ENCODE data around the gene ETV7. TPM values are rescaled to one million over a fixed set of nuclear protein-coding genes. Genes with fewer than 3 reads are reported as not detected.

Gene ETV7
- total RNA-seq, 6 experiments from 2014 or later: 0.20 to 0.32 (median 0.24) TPM; not detected in 2

- no peak for TF ChIP-seq CTCF (IDR thresholded peaks at IDR 0.05)
- Mint-ChIP-seq H3K27me3 (ENCODE audit: insufficient read depth) (peaks cover 1% of the 10 kb centered on the region), H3K27ac (no peak overlapping the region), H3K9me3 (no peaks in the 10 kb centered on the region), H3K36me3 (ENCODE audit: low read depth) (0 out of 2 replicates have a peak, but pooled peaks cover 5% of the 10 kb centered on the region), H3K4me1 (ENCODE audit: low read depth) (peaks cover 32% of the 10 kb centered on the region), H3K4me3 (no peak overlapping the region)
- DNase-seq: no peak
Measured at GRCh38 chr6:36349240-36349639, 38.2 kb downstream of the ETV7 start.

GRCh38 chr6:36347621-36348020 lies 39.8 kb downstream of the ETV7 start:
- H3K27me3 Mint-ChIP-seq (ENCODE audit: insufficient read depth): no peaks in the 10 kb centered on the region; the same call in 1 of the 2 replicates
- H3K36me3 Mint-ChIP-seq (ENCODE audit: low read depth): 0 out of 2 replicates have a peak, but pooled peaks cover under 1% of the 10 kb centered on the region
- peaks cover 20% of the 10 kb centered on the region for H3K4me1 Mint-ChIP-seq (ENCODE audit: low read depth)
- H3K9me3 Mint-ChIP-seq: no peaks in the 10 kb centered on the region
- H3K27ac Mint-ChIP-seq: no peak overlapping the region
- DNase-seq: no peak
- H3K4me3 Mint-ChIP-seq: no peak overlapping the region
- no peak for TF ChIP-seq CTCF (IDR thresholded peaks at IDR 0.05)

- no peaks in the 10 kb centered on the region for H3K36me3 Mint-ChIP-seq (ENCODE audit: low read depth)
- no peak overlapping the region for H3K4me3 Mint-ChIP-seq
- no peak overlapping the region for H3K27ac Mint-ChIP-seq
- DNase-seq: no peak
- no peak for TF ChIP-seq CTCF (IDR thresholded peaks at IDR 0.05)
- peaks cover 18% of the 10 kb centered on the region for H3K4me1 Mint-ChIP-seq (ENCODE audit: low read depth)
- H3K9me3 Mint-ChIP-seq: no peaks in the 10 kb centered on the region
- H3K27me3 Mint-ChIP-seq (ENCODE audit: insufficient read depth): peaks cover 5% of the 10 kb centered on the region
Measured at GRCh38 chr6:36346486-36347273, 40.8 kb downstream of the ETV7 start.

- Mint-ChIP-seq H3K36me3 (ENCODE audit: low read depth) (no peaks in the 10 kb centered on the region), H3K4me3 (no peak overlapping the region), H3K9me3 (no peaks in the 10 kb centered on the region), H3K27ac (no peak overlapping the region), H3K4me1 (ENCODE audit: low read depth) (peaks cover 13% of the 10 kb centered on the region), H3K27me3 (ENCODE audit: insufficient read depth) (peaks cover 8% of the 10 kb centered on the region)
- no peak for TF ChIP-seq CTCF (IDR thresholded peaks at IDR 0.05)
- no peak for DNase-seq
Measured at GRCh38 chr6:36345681-36346466, 41.6 kb downstream of the ETV7 start.

- no peak for TF ChIP-seq CTCF (IDR thresholded peaks at IDR 0.05)
- no peak overlapping the region for H3K27ac Mint-ChIP-seq
- no peaks in the 10 kb centered on the region for H3K9me3 Mint-ChIP-seq
- peaks cover 12% of the 10 kb centered on the region for H3K4me1 Mint-ChIP-seq (ENCODE audit: low read depth)
- H3K4me3 Mint-ChIP-seq: no peak overlapping the region
- peaks cover 28% of the 10 kb centered on the region for H3K27me3 Mint-ChIP-seq (ENCODE audit: insufficient read depth)
- no peak for DNase-seq
- H3K36me3 Mint-ChIP-seq (ENCODE audit: low read depth): no peaks in the 10 kb centered on the region
Measured at GRCh38 chr6:36343109-36343680, 44.3 kb downstream of the ETV7 start.
